ENCODE measurements around the gene UBN1. TPM values are rescaled to one million over a fixed set of nuclear protein-coding genes. Genes with fewer than 3 reads are reported as not detected.

UBN1 gene
- polyA plus RNA-seq, 4 donors, result 22.2 to 36.5 (median 32.5) TPM

- DNase-seq (ENCODE audit: low read depth in 4 of 4, low spot score in 3 of 4), result no peak
Observed at GRCh38 chr16:4859190-4859899, 12.1 kb downstream of the UBN1 start.

- DNase-seq (ENCODE audit: low read depth in 4 of 4, low spot score in 3 of 4), result no peak
Observed at GRCh38 chr16:4859900-4860255, 12.6 kb downstream of the UBN1 start.

DNA sequence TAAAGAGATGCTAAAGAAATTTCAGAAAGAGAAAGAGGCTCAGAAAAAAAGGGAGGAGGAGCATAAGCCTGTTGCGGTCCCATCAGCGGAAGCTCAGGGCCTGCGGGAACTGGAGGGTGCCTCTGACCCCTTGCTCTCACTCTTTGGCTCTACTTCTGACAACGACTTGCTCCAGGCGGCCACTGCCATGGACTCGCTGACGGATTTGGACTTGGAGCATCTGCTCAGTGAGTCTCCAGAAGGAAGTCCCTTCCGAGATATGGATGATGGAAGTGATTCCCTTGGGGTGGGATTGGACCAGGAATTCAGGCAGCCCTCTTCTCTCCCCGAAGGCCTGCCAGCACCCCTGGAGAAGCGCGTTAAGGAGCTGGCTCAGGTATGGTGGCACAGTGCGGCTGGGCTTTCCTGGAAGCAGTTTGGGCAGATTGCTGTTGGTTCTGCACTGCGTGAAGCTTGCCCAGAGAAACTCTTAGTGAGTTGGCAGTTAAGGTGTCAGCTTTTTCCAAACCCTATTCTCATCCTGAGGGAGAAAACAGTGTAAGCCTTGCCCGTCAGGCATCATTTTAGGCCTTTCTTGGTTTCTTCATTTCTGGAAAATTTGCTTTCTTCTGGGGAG lies 13.6 kb downstream of the UBN1 start:
- DNase-seq (ENCODE audit: low read depth in 4 of 4, low spot score in 3 of 4), result no peak

GRCh38 chr16:4862639-4863038 lies 15.4 kb downstream of the UBN1 start:
- DNase-seq (ENCODE audit: low read depth in 4 of 4, low spot score in 3 of 4), result no peak

- no peak for DNase-seq (ENCODE audit: low read depth in 4 of 4, low spot score in 3 of 4)
Observed at GRCh38 chr16:4864728-4865127, 17.4 kb downstream of the UBN1 start.

GRCh38 chr16:4865231-4865860 lies 18.1 kb downstream of the UBN1 start:
- DNase-seq (ENCODE audit: low read depth in 4 of 4, low spot score in 3 of 4), result no peak

DNA sequence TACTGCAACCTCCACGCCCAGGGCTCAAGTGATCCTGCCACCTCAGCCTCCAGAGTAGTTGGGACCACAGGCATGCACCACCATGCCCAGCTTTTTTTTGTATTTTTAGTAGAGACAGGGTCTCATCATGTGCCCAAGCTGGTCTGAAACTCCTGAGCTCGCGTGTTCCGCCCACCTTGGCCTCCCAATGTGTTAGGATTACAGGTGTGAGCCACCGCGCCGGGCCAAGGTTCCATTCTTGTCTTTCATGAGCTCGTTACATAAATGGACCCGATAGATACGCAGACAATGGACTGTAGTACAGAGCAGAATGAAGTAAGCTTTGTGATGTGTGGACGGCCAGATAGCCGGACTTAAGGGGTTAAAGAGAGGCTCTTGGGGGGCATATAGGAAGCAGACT lies 19.3 kb downstream of the UBN1 start:
- DNase-seq (ENCODE audit: low read depth in 4 of 4, low spot score in 3 of 4), result no peak

- peak in 2 of 4 donors; percentile 25 to 42 for DNase-seq (ENCODE audit: low read depth in 4 of 4, low spot score in 3 of 4)
Observed at GRCh38 chr16:4868026-4868425, 20.7 kb downstream of the UBN1 start.

- DNase-seq (ENCODE audit: low read depth in 4 of 4, low spot score in 3 of 4), result no peak
Observed at GRCh38 chr16:4868535-4868934, 21.3 kb downstream of the UBN1 start.

DNA sequence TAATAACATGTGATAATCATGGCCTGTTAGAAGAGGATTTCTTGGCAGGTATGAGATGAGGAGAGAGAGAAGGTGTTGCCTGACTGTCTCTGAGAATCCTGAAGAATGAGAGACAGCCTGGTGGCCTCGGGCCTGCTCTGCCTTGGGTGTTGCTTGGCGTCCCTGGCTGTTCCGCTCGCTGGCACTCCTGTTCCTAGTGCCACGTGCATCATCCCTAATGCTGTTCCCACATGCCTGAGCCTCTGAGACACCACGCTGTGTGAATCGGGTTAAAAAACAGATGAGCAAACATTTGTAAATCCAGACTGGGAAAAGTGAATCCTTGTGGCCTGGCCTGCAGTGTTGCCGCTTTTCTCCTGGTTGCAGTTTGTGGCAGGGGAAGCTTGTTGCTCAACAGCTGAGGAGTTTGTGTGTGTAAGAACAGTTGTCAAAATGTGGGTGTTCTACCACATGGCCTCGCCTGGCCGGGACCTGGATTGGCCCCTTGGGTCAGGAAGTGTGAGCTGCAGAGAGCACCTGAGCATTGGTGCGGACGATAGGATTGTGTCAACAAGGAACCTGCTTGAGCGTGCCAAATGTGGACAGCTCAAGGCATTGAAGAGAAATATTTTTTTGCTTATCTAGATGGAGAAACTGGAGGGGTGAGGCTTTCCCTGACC lies 22.0 kb downstream of the UBN1 start:
- DNase-seq (ENCODE audit: low read depth in 4 of 4, low spot score in 3 of 4), result no peak

GRCh38 chr16:4870138-4870671 lies 22.9 kb downstream of the UBN1 start:
- DNase-seq (ENCODE audit: low read depth in 4 of 4, low spot score in 3 of 4), result no peak

DNA sequence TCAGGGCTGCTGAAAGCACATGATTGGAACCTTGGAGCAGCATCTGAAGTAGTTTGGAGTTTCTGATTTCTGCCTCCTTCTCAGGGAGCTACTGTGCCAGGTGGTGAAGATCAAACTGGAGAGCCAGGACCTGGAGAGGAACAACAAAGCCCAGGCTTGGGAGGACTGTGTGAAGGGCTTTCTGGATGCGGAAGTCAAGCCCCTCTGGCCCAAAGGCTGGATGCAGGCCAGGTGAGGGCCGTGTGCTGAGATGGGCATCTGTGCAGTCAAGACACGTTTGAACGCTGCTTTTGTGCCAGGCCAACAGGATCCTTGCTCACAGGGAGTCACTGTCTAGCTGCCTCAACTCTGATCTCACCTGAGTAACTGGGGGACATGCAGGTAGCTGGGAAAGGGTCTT lies 23.8 kb downstream of the UBN1 start:
- DNase-seq (ENCODE audit: low read depth in 4 of 4, low spot score in 3 of 4), result no peak

DNA sequence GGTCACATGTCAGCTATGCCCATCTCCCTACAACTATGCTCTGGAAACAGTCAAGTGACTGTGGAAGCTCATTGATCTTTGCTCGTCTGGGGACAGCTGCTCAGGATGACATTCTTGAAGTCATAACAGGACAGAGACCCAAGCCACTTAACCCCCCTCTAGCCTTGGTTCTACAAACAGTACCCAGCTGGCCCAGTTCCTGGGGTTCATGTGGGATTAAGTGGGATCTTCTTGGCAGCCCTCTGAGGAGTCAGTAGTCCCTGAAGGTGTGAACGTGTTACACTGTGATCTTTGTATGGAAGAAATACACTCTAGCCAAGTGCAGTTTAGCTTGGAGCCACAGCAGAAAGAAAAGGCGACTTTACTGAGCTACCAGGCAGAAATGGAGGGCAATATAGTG lies 25.8 kb downstream of the UBN1 start:
- DNase-seq (ENCODE audit: low read depth in 4 of 4, low spot score in 3 of 4), result no peak

DNA sequence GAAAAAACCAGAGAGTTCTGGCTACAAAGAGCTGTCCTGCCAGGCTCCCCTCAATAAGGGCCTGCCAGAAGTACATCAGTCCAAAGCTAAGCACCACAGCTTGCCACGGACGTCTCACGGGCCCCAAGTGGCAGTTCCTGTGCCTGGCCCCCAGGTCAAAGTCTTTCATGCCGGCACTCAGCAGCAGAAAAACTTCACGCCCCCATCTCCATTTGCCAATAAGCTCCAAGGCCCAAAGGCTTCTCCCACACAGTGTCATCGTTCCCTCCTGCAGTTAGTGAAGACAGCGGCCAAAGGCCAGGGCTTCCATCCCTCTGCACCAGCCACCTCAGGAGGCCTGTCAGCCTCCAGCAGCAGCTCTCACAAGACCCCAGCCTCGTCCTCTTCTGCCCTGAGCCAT lies 27.4 kb downstream of the UBN1 start:
- no peak for DNase-seq (ENCODE audit: low read depth in 4 of 4, low spot score in 3 of 4)

GRCh38 chr16:4876646-4877379 lies 29.5 kb downstream of the UBN1 start:
- DNase-seq (ENCODE audit: low read depth in 4 of 4, low spot score in 3 of 4), result no peak

GRCh38 chr16:4877380-4877685 lies 30.1 kb downstream of the UBN1 start:
- no peak for DNase-seq (ENCODE audit: low read depth in 4 of 4, low spot score in 3 of 4)

GRCh38 chr16:4879049-4879448 lies 31.8 kb downstream of the UBN1 start:
- no peak for DNase-seq (ENCODE audit: low read depth in 4 of 4, low spot score in 3 of 4)

DNA sequence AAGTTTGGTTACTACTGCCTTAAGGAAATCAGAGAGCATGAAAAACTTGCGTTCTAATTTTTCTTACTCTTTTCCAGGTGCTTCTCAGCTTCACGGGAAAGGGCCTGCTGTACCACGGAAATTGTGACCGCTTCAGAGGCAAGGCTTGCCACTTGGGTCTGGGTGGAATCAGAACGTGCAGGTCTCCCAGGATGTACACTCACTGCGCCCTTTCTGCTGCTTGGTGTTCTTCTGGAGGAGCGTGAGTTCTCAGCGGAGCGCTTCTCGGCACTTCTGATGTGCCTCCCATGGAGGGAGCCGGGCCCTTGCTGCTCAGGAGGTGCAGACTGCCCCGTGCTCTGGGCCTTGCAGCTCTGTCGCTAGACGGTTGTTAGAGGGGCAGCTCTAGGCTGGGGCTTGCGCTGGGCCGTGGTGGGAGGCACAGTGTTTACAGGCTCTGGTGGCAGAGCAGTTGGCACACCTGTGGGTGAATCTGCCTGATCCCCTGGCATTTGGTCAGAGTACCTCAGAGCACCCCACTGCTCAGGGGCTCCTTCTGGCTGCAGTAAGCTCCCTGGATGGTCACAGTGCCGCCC lies 32.8 kb downstream of the UBN1 start:
- no peak for DNase-seq (ENCODE audit: low read depth in 4 of 4, low spot score in 3 of 4)

DNA sequence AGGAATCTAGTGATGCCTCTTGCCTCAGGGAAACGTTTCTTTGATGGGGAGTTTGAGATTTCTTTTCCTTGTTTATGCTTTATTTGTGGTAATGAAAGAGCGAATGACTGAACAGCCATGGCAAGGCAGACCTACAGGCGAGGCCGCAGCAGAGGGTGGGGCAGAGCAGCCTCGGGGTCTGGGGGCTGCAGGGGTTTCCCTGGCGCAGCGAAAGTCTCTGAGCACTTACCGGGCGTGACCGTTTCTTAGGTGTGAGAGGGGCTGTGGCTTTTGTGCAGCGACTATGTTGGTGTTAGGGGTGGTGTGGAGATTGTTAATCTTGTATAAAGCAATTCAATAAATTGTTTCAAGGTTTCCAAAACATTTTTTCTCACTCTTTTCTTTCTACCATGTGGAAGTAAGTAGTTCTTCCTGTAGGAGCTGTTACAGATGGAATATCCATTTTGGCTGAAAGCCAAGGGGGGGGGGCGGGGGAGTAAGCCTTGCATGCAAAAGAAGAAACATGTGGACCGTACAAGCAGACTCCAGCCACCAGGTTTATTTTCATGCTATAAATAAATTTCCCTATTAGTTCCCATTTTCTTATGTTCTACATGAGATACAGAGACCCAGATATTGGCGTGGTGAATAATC lies 34.8 kb downstream of the UBN1 start:
- DNase-seq (ENCODE audit: low read depth in 4 of 4, low spot score in 3 of 4), result peak in 3 of 4 donors; percentile 32 to 44 (median 33)

GRCh38 chr16:4882633-4883285 lies 35.5 kb downstream of the UBN1 start:
- DNase-seq (ENCODE audit: low read depth in 4 of 4, low spot score in 3 of 4), result no peak
